Suprapubic skin (tissue), 4 donors: Measurements from ENCODE around the gene LRRC4C.

Source experiments
- EP300 ChIP-seq: sonication (generic); formaldehyde crosslinking; IDR thresholded peaks from one replicate; pipeline ENCODE4 v1.6.1; 2017; ENCODE audit warnings: antibody characterized with exemption
- POLR2A ChIP-seq, 2 donors: fragments of 450-650 bp; IDR thresholded peaks; one replicate each; pipeline ENCODE4 v1.6.1; 2017; ENCODE audit warnings: antibody characterized with exemption in 2 of 2, mild to moderate bottlenecking in 2 of 2, moderate library complexity in 2 of 2
- POLR2AphosphoS5 ChIP-seq, 3 donors: sonication (generic); formaldehyde crosslinking; IDR thresholded peaks; one replicate each; pipeline ENCODE4 v1.6.1; 2017; ENCODE audit warnings: antibody characterized with exemption in 3 of 3
- TF ChIP-seq, protein P1 (sequence below), 2 donors: fragments of 200-600 bp in 1 of 2; fragments of 450-650 bp in 1 of 2; sonication (generic) in 1 of 2; IDR thresholded peaks; one replicate each; pipeline ENCODE4 v1.5.1; 2016 to 2019; ENCODE audit warnings: antibody characterized with exemption in 2 of 2, mild to moderate bottlenecking in 1 of 2, moderate library complexity in 1 of 2

DNA sequence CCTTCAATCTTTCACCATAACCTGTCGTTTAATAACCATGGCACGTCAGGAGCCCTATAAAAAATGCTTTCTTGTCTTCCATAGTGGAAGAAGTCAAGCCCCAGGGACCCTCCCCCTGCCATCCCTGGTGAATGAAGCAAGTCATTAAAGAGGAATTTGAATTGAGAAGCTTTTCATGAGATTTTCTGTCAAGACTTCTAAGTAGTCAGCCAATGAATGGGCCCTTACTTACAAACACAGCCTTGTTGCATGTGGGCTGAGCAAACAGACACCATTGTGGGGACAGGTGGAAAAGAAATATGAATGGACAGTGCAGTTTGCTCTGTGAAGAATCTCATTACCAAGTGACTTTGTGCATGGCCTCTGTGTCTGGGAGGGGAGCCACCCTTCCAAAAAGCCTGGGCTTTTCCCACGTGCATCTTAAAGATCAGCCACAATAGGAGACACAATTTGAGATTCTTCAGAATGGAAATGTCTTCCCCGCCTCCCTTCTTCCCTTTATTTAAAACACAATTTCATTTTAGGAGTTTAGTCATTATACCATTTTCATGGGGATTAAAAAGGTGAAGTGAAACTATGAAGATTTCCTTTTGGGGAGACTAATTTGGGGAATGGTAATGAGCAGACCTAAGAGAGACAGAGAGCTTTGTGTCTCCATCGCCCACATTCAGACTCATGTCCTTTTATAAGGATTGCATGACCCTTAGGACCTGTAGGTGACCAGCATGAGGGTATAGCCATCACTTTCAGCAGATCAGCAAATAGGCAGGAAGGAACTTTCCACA is 152.0 kb downstream of the LRRC4C start:
- no peak for TF ChIP-seq EP300
- TF ChIP-seq, protein P1, sequence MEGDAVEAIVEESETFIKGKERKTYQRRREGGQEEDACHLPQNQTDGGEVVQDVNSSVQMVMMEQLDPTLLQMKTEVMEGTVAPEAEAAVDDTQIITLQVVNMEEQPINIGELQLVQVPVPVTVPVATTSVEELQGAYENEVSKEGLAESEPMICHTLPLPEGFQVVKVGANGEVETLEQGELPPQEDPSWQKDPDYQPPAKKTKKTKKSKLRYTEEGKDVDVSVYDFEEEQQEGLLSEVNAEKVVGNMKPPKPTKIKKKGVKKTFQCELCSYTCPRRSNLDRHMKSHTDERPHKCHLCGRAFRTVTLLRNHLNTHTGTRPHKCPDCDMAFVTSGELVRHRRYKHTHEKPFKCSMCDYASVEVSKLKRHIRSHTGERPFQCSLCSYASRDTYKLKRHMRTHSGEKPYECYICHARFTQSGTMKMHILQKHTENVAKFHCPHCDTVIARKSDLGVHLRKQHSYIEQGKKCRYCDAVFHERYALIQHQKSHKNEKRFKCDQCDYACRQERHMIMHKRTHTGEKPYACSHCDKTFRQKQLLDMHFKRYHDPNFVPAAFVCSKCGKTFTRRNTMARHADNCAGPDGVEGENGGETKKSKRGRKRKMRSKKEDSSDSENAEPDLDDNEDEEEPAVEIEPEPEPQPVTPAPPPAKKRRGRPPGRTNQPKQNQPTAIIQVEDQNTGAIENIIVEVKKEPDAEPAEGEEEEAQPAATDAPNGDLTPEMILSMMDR (IDR thresholded peaks at IDR 0.05): no peak
- no peak for TF ChIP-seq POLR2A (IDR thresholded peaks at IDR 0.05)
- no peak for TF ChIP-seq POLR2AphosphoS5 (IDR thresholded peaks at IDR 0.05)
